ENCODE data around the gene PLD3. TPM values are rescaled to one million over a fixed set of nuclear protein-coding genes. Genes with fewer than 3 reads are reported as not detected.

Gene PLD3
- 332 and 352 TPM in 2 replicates for total RNA-seq (2014; rRNA removed; shearing (Covaris generic))

DNA sequence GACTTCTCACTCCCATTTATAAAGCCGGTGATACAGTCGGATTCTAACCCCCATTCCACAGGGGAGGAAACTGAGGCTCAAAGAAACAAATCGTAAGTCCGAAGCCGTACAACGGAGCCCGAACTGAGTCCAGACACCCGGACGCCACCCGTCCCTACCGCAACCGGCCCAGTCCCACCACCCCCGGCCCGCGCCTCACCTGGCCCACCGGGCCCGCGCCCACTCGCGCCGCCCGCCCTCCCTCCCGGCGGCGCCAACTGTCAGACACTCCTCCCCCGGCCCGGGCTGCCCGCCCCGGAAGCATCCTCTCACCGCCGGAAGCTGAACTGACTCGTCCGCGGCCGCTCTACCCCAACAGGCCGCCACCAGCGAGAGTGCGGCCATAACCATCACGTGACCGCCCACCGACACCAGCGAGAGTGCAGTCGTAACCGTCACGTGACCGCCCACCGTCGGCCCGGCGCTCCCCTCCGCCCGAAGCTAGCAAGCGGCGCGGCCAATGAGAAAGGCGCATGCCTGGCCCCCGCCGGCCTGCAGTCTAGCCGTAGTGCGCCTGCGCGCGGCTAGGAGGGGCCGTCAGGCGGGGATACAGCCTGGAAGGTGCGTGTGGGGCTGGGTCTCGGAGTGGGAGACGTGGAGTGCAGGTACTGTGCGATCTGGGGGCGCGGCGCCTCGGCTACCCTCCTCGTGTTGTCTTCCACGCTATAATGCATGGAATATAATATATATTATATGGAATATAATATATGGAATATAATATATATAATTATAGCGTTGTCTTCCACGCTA, at the start of gene PLD3, which contains the start of gene C19orf47:
Gene PLD3, plus strand, starts transcription at position 571 of the 789 bp plus-strand sequence. CDS start 17,789 bp downstream, outside the sequence.
Gene C19orf47, minus strand, starts transcription at position 273 of the 789 bp plus-strand sequence. CDS start 6,540 bp downstream, outside the sequence.
- Histone ChIP-seq H3K4me3 (ENCODE audit: insufficient read depth, low read depth, low read length) (peak within 1 kb of the TSS; percentile 79), H3K27me3 (ENCODE audit: control insufficient read depth, insufficient read depth, low read length) (no peaks in the 10 kb centered on the region), H3K36me3 (replicated peaks; ENCODE audit: control insufficient read depth, insufficient read depth, low read length) (no peaks in the 10 kb centered on the region)
- peak; percentile 100 for DNase-seq

DNA sequence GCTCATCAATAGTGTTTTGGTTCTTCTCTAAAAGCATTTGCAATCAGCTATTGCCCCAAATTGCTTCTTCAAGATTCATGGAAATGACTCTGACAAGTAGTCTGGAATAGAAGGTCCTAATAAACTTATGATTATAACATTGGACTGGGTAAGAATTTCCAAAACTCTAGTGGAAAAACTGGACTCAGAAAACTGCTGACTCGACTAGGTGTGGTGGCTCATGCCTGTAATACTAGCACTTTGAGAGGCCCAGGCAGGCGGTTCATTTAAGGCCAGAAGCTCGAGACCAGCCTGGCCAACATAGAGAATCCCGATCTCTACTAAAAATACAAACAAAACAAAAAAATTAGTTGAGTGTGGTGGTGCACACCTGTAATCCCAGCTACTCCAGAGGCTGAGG, 47.8 kb upstream of the PLD3 start:
- H3K36me3 ChIP-seq (replicated peaks; ENCODE audit: control insufficient read depth, insufficient read depth, low read length), result no peaks in the 10 kb centered on the region
- no peaks in the 10 kb centered on the region for H3K27me3 ChIP-seq (ENCODE audit: control insufficient read depth, insufficient read depth, low read length)
- H3K4me3 ChIP-seq (ENCODE audit: insufficient read depth, low read depth, low read length), result no peak overlapping the region
- no peak for DNase-seq

- no peak overlapping the region for H3K4me3 ChIP-seq (ENCODE audit: insufficient read depth, low read depth, low read length)
- DNase-seq, result no peak
- H3K36me3 ChIP-seq (replicated peaks; ENCODE audit: control insufficient read depth, insufficient read depth, low read length), result no peaks in the 10 kb centered on the region
- no peaks in the 10 kb centered on the region for H3K27me3 ChIP-seq (ENCODE audit: control insufficient read depth, insufficient read depth, low read length)
These were observed 46.1 kb upstream of the PLD3 start for GRCh38 chr19:40302224-40303011.

GRCh38 chr19:40303765-40304164, 44.7 kb upstream of the PLD3 start:
- Histone ChIP-seq H3K36me3 (replicated peaks; ENCODE audit: control insufficient read depth, insufficient read depth, low read length) (no peaks in the 10 kb centered on the region), H3K27me3 (ENCODE audit: control insufficient read depth, insufficient read depth, low read length) (no peaks in the 10 kb centered on the region), H3K4me3 (ENCODE audit: insufficient read depth, low read depth, low read length) (no peak overlapping the region)
- DNase-seq, result no peak

DNA sequence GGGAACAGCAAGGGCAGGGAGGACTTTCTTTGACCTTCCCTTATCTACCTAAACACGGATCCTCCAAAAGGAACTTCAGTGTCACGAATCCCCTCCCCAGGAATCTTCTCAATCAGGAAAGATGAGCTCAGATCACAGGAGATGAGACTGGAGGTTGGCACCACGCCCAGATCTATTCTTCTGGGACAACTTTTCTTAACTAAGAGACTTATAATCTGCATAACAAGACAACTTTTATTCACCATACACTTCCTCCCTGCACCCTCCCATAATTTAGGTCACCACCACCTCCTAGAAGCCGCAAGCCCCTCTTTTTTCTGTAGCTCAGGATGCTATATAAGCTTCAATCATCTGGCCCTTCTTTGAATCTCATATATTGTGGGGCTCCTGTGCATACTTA, 44.2 kb upstream of the PLD3 start:
- no peak for DNase-seq

DNA sequence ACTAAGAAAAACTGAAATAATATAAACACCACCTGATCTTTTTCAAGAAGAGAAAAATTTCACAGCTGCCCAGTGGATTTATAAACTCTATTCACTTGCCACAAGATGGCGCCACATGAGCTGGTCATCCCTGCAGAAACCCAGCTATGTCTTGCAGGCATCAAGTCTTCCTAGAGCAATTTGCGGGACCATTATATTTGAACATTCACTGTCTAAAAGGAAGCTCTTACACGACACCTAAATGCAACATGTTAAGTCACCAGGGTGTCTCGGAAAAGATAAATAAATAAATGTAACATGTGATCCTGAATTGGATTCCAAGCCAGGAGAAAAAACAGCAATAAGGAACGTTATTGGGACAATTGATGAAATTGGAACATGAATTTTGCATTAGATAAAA, 43.1 kb upstream of the PLD3 start:
- DNase-seq, result peak; percentile 87
- Histone ChIP-seq H3K36me3 (replicated peaks; ENCODE audit: control insufficient read depth, insufficient read depth, low read length) (no peaks in the 10 kb centered on the region), H3K27me3 (ENCODE audit: control insufficient read depth, insufficient read depth, low read length) (no peaks in the 10 kb centered on the region), H3K4me3 (ENCODE audit: insufficient read depth, low read depth, low read length) (no peak overlapping the region)

More for the DNA sequence above, 44.2 kb upstream of the PLD3 start:
- Histone ChIP-seq H3K27me3 (ENCODE audit: control insufficient read depth, insufficient read depth, low read length) (no peaks in the 10 kb centered on the region), H3K4me3 (ENCODE audit: insufficient read depth, low read depth, low read length) (no peak overlapping the region), H3K36me3 (replicated peaks; ENCODE audit: control insufficient read depth, insufficient read depth, low read length) (no peaks in the 10 kb centered on the region)

- no peaks in the 10 kb centered on the region for H3K36me3 ChIP-seq (replicated peaks; ENCODE audit: control insufficient read depth, insufficient read depth, low read length)
- no peaks in the 10 kb centered on the region for H3K27me3 ChIP-seq (ENCODE audit: control insufficient read depth, insufficient read depth, low read length)
- DNase-seq, result no peak
- H3K4me3 ChIP-seq (ENCODE audit: insufficient read depth, low read depth, low read length), result no peak overlapping the region
These were observed 38.8 kb upstream of the PLD3 start for GRCh38 chr19:40309666-40310065.

DNA sequence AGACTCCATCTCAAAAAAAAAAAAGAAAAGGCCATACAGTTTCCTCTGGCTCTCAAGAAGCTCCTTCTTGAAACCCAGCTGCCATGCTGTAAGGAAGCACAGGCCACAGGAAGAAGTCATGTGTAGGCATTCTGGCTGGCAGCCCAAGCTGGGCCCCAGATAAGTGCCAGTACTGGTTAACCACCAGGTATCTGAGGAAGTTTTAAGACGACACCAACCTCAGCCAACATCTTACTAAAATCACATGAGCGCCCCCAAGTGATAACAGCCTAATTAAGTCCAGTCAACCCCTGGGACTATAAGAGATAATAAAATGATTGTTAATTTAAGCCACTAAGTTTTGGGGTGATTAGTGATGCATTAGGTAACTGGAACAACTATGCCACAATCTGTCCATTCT, 36.0 kb upstream of the PLD3 start:
- H3K4me3 ChIP-seq (ENCODE audit: insufficient read depth, low read depth, low read length), result no peak overlapping the region
- DNase-seq, result peak; percentile 38
- no peaks in the 10 kb centered on the region for H3K27me3 ChIP-seq (ENCODE audit: control insufficient read depth, insufficient read depth, low read length)
- H3K36me3 ChIP-seq (replicated peaks; ENCODE audit: control insufficient read depth, insufficient read depth, low read length), result no peaks in the 10 kb centered on the region

GRCh38 chr19:40313229-40313983, 35.1 kb upstream of the PLD3 start:
- Histone ChIP-seq H3K36me3 (replicated peaks; ENCODE audit: control insufficient read depth, insufficient read depth, low read length) (no peaks in the 10 kb centered on the region), H3K4me3 (ENCODE audit: insufficient read depth, low read depth, low read length) (no peak overlapping the region), H3K27me3 (ENCODE audit: control insufficient read depth, insufficient read depth, low read length) (no peaks in the 10 kb centered on the region)
- no peak for DNase-seq

DNA sequence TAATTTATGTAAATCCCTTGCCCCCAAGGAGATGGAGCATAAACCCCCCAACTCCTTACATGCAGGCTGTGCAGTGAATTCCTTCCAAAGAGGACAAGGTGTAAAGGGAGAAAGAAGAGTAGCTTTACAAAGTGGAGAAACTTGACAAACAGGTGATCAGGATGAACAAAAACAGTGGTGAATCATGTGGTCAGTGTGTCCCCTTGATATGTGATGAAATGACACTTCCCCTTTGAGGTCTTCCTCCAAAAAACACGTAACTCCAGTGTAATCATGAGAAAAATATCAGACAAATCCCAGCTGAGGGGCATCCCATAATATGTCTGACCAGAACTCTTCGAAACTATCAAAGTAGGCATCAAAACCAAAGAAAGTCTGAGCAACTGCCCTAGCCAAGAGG, 33.8 kb upstream of the PLD3 start:
- DNase-seq, result no peak
- Histone ChIP-seq H3K4me3 (ENCODE audit: insufficient read depth, low read depth, low read length) (no peak overlapping the region), H3K36me3 (replicated peaks; ENCODE audit: control insufficient read depth, insufficient read depth, low read length) (no peaks in the 10 kb centered on the region), H3K27me3 (ENCODE audit: control insufficient read depth, insufficient read depth, low read length) (no peaks in the 10 kb centered on the region)

GRCh38 chr19:40315812-40316470, 32.6 kb upstream of the PLD3 start:
- peak; percentile 46 for DNase-seq
- Histone ChIP-seq H3K36me3 (replicated peaks; ENCODE audit: control insufficient read depth, insufficient read depth, low read length) (no peaks in the 10 kb centered on the region; the same call in 1 of the 2 replicates), H3K27me3 (ENCODE audit: control insufficient read depth, insufficient read depth, low read length) (no peaks in the 10 kb centered on the region), H3K4me3 (ENCODE audit: insufficient read depth, low read depth, low read length) (no peak overlapping the region)

DNA sequence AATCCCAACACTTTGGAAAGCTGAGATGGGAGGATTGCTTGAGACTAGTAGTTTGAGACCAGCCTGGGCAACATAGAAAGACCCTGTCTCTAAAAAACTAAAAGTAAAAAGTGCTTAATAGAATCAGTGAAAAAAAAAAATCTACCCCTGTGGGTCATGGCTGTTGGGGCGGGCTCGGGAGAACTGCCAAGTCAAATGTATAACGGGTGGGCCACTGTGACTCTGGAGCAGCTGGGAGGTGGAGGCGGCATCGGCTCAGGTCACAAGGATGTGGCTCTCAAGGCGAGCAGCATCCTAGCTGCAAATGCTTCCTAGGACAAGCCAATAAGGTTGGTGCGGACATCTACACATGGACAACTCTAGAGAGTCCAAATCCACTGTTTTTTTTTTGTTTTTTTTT, 31.2 kb upstream of the PLD3 start:
- H3K36me3 ChIP-seq (replicated peaks; ENCODE audit: control insufficient read depth, insufficient read depth, low read length), result peaks cover 2% of the 10 kb centered on the region; the same call in 1 of the 2 replicates
- no peak overlapping the region for H3K4me3 ChIP-seq (ENCODE audit: insufficient read depth, low read depth, low read length)
- DNase-seq, result no peak
- no peaks in the 10 kb centered on the region for H3K27me3 ChIP-seq (ENCODE audit: control insufficient read depth, insufficient read depth, low read length)

- Histone ChIP-seq H3K4me3 (ENCODE audit: insufficient read depth, low read depth, low read length) (no peak overlapping the region), H3K36me3 (replicated peaks; ENCODE audit: control insufficient read depth, insufficient read depth, low read length) (peaks cover 4% of the 10 kb centered on the region), H3K27me3 (ENCODE audit: control insufficient read depth, insufficient read depth, low read length) (no peaks in the 10 kb centered on the region)
- DNase-seq, result no peak
These were observed 27.9 kb upstream of the PLD3 start for GRCh38 chr19:40320558-40320935.

GRCh38 chr19:40321076-40321475, 27.4 kb upstream of the PLD3 start:
- no peak for DNase-seq
- H3K36me3 ChIP-seq (replicated peaks; ENCODE audit: control insufficient read depth, insufficient read depth, low read length), result peaks cover 6% of the 10 kb centered on the region
- no peak overlapping the region for H3K4me3 ChIP-seq (ENCODE audit: insufficient read depth, low read depth, low read length)
- no peaks in the 10 kb centered on the region for H3K27me3 ChIP-seq (ENCODE audit: control insufficient read depth, insufficient read depth, low read length)

Data from H7 (cell line).